Renal cortical epithelial cell (primary cell): ENCODE measurements around the gene ETNK2. TPM values are rescaled to one million over a fixed set of nuclear protein-coding genes. Genes with fewer than 3 reads are reported as not detected.

Experiments
- DNase-seq: peaks from one replicate; pipeline ENCODE4 v3.0.0-alpha.2; 2011; ENCODE audit warnings: low read depth
- total RNA-seq: library from RNA; depleted of rRNA; stranded (reverse); fragments of >200 nt; gene quantifications from 2 replicates; pipeline ENCODE4 v1.2.3, GENCODE V29; 2014

Gene ETNK2
- total RNA-seq, 1 donor from 2014 or later = 22.7 TPM

DNA sequence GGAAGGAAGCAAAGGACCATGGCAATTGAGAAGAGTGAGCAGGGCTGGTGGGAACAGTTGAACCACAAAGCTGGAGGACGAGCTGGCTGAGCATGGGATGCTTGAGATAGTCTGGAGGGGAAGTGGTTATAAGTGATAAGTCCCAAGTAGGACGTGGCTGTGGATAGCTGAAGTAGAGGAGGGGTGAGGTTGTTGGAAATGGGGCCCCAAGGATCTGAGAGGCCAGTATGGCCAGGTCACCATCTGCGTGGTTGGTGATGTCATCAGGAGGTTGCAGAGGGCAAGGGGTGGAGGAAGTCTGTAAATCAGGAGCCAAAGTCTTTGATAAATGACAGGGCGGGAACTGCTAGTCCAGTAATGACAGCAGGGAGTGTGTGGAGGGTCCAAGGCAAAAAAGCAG is 25.3 kb upstream of the ETNK2 start:
- DNase-seq = no peak

GRCh38 chr1:204176049-204176448 is 24.2 kb upstream of the ETNK2 start:
- no peak for DNase-seq

DNA sequence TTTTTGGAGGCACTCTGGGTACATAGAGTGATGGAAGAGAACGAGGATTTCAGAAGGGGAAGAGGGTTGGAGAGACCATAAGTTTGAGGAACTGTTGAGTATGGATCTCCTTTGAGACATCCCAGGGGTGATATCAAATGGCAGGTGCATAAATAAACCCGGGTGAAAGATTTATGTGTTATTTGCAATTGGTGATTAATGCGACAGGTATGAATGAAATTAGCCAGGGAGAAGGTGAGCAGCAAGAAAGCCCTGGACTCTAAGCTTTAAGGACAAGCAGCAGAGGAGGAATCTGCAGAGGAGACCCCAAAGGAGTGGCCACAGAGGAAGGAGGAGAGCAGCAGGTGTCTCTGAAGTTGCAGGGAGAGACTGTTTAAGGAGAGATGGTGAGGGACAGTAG is 23.1 kb upstream of the ETNK2 start:
- peak; percentile 22 for DNase-seq

DNA sequence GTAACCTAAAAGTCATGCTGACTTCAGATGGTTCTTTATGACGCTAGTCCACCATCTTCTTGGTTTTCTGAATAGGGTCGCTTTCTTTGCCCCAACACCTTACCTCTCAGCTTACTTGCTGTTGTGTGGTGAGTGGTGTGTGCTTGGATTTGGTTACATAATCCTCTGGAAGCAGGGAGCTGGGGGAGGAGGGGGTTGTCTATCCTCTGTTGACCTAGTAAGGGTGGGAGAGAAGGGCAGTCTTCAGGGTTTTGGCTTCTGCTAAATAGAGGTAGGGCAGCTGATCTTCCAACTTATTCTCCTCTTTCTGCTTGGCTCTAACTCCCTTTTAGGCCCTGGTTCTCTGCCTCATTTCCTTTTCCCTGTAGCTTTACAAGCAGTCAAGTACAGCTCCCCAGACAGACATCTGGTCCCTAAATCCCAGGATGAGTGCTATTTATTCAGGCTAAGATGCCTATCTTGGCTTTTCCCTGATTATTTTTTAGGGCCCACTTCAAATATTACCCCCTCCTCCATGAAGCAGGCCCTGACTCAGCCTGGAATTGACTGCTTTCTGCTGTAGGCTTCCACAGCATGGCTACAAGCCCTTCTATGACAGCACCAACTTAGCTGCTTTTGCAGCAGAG is 20.7 kb upstream of the ETNK2 start:
- DNase-seq = no peak

GRCh38 chr1:204171751-204172178 is 19.9 kb upstream of the ETNK2 start:
- peak; percentile 97 for DNase-seq

DNA sequence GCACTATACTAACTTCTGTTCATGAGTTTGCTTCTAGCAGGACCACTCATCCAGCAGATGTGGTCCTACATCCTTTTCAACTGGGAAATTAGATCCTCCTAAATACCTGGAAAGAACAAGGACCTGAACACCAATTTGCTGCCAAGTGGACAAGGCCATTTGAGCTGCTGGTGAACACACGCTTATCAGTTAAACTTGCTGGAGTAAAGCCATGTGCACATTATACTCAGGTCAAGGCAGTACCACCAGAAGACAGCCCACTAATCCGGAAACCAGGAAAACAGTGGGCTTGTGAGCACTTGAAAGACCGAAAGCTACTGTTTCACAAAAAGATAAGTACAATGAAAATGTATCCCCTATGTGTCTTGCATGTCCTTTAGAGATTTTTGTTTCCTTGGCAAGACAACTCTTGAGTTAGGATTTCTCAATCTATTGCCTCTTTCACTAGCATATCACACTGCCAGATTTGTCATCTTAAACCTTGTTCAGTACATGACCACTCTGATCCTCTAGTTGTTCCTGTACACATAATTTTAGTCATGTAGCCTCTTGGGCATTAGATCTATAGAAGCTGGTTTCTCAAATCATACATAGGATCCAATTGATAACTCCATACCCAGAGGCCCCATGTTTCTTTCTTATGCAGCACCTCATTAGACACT is 18.8 kb upstream of the ETNK2 start:
- DNase-seq = no peak

- DNase-seq = no peak
These were observed 18.0 kb upstream of the ETNK2 start for GRCh38 chr1:204169858-204170257.

GRCh38 chr1:204167730-204168129 is 15.9 kb upstream of the ETNK2 start:
- DNase-seq = no peak

DNA sequence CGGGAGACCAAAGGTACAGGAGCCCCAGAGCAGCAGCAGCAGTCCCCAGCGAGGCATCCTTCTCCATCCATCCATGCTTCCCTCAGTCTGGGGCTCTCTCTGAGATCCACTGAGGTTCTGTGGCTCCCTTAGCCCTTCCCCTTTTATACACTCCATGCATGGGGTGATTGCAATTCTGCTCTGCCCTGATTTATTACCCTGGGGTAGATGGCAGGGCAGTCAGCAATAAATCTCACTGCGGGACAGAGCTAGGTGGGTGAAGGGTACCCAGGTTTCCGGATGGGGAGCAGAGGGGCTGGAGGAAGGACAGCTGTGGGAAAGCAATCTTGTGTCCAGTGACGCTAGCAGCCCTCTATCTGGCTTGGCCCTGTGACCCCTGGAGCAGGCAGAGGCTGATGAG is 14.4 kb upstream of the ETNK2 start, which contains the start of gene REN:
REN (minus strand) TSS at position 119 of the 400 bp plus-strand sequence; CDS start at position 75, 44 bp downstream.
- no peak for DNase-seq

DNA sequence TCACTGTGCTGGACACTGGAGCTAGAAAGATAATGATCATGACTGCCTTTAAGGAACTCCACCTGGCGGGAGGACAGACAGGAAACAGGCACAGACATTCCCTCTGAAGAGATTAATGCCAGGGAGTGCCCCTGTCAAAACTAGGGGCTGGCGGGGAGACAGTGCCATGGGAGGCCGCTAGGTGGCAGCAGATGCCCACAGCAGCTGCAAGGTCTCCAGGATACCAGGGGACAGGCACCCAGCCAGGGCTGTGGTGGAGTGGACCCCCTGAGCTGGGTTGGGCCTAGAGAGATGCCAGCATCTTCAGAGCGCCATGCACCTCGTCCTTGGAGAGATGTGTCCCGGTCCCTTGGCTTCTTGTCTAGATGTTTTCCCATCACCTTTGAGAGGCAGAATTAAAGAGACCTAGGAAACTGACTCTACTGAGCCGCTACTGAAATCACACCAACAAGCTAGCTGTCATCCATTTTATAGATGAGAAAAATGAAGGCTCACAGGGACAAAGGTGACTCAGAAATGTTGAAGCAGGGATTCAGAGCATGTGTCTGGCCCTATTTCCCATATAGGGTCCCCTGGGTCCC is 10.7 kb upstream of the ETNK2 start:
- DNase-seq = peak; percentile 57

GRCh38 chr1:204161609-204162493 is 10.0 kb upstream of the ETNK2 start:
- no peak for DNase-seq

DNA sequence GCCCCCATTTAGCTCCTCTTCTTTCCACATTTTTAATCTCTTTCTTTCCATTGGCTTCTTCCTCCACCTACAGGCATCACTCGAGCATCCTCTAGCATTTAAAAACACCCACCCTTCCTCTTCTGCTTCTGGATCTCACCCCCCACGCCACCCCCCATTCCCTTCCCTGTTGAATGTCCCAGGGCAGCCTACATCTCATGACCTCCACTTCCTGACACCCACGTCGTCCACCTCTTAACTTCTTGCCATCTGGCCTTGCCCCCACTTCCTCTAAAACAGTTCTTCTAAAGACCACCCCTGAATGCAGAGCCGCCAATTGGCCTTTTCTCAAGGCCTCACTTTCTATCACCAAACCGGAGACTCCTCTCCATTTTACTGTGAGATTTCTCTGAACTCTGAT is 6.1 kb upstream of the ETNK2 start:
- DNase-seq = no peak

GRCh38 chr1:204155881-204156280 is 4.0 kb upstream of the ETNK2 start:
- DNase-seq = no peak

- no peak for DNase-seq
These were observed 2.9 kb upstream of the ETNK2 start for GRCh38 chr1:204154568-204155255.

DNA sequence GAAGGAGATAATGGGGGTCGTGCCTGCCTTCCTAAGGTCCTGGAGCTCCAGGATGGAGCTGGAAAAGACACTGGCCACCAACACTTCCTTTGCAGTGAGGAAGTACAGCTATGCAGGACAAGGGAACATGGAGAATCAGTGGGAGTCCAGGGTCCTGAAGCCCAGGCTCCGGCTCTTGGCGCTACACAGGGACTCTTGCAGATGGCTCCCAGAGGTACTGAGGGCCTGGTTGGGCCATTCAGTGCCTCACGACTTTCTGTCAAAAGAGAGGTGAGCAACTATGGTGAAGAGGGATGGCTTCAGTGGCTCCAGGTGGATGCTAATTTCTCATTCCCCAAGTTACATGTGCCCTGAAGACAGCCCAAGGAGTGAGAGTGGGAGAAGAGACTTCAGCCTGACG is 1.8 kb upstream of the ETNK2 start:
- no peak for DNase-seq

DNA sequence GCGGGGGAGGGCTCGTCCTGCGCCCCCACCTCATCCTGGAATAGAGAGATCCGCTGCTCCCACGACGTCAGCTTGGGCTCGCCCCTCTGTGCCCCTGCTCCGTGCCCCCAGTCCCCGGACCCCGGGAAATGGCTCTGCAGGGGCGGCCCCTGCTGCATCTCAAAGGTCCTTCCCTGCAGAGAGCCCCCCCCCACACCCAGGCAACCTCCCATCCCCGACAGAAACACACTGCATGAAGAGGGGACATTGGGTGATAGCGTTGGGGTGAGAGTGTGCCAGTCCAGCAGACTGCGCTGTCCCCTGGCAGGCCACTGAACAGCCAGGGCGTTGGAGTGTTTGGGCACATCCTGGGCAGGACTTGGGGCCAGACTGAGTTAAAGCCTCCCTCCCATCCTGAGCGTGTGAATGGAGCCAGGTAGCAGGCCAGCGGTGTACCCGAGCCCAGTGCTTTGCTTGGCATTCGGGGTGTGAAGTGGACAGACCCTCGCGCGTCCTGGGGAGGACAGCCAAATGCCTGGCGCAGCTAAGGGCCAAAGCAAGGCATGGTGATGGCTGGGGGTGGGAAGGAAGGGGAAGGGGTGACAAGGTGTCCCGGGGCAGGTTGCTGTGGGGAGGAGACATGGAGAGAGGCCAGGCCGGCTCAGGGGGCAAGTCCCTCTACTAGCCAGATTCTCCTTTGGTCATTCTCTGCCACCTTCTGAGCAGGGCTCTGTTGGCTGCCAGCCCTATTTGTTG is 633 bp upstream of the ETNK2 start:
- no peak for DNase-seq

DNA sequence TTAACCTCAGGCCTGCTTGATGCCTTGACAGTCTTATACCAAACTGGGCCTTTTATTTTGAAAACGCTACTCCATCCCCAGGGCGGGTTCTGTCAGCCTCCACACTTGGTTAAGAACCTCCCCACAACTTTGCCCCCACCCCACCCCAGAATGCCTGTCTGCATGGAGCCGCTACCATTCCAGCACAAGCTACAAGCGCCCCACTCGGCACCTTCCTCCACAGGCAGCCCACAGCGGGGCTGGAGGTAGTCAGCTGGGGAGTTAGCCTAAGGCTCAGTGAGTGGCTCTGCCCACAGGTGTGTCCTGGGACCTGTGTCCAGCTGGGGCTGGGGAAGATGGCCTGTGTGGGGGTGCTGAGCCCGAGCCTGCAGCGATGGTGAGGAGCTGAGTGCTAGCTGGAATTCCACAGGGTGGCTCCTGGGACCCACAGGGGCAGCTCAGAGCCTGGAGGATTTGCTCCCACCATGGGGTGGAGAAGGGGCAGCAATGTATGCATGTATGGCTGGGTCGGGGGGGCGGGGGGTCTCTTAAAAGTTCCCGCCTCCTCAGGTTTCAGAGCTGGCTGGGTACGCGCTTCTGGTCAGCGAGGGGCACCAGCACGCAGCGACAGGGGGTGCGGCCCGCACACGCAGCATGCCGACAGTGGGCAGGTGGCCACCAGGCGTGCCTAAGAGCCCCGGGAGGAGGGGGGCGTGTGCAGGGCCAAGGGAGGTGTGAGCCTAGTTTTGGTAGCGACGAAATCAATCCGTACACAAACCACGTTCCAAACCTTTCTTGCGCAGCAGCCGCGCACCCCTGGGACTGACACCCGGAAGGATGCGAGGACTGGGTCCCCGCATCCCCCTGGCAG is 917 bp downstream of the ETNK2 start:
- DNase-seq = peak; percentile 21

DNA sequence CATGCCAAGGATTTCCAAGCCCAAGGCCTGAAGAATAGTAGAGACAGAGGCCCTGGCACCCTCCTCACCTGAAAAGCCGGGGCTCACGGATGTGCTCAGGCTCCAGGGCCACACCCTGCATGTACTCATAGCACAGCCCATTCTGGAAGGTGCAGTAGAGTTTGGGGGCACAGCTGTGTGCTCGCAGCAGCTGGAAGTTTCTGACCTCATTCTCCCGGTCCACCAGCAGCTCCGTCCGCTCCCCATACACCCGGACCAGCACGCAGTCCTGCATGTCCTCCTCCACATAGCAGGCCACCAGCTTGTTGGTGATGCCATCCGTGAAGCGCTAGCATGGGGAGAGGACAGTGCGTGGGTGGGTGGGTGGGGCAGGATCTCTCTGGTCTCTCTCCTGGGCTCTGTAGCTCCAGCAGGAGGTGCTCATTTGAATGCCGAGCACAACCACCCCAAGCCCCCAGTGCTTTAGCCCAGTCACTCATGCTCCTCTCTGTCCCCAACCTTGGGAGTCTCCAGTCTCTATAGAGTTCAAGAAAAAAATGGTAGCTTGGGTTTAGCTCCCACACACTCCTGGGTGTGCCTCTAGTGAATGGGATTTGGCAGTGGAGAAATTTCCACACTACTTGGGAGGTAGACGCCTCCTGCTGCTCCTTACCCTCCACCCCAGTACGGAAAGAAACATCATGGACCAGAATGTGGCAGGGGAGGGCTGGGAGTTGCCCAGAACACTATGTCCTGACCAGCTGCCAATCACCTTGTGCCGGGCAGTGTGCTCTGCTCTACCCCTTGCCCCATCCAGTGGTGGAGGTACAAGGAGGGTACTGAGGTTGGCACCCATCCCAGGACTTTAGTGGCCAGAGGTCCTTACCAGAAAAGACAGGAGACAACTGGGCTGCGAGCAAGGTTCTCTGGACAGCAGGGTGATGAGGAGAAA is 1.9 kb downstream of the ETNK2 start:
- DNase-seq = peak; percentile 22

DNA sequence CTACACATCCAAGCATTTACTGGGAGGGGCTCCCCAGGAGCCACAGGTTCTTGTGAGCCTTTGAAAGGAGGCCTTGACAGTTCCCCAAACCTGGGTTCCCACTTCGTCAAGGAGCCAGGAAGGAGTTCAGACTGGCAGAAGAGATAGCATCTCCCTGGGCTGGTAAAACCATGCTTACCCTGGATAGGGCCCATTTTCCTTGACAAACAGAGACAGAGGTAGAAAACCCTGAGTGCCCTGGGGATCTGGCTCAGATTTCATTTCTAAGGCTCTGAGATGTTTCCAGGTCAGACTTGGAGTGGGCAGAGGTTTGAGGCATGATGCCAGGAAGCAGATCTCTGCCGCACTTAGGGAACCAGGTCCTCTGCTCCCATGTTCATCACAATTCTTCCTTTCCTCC is 2.7 kb downstream of the ETNK2 start:
- DNase-seq = no peak
